Liver (tissue), 9 donors: ENCODE data around the gene PPM1K. TPM values are rescaled to one million over a fixed set of nuclear protein-coding genes. Genes with fewer than 3 reads are reported as not detected.

Experiments used
- DNase-seq: peaks from one replicate; pipeline ENCODE4 v3.0.0-alpha.2; 2017; ENCODE audit warnings: low spot score
- H3K27ac ChIP-seq, 2 donors: one replicate each; pipeline ENCODE4 v1.7.0; 2013; ENCODE audit warnings: inconsistent platforms in 2 of 2, low read length in 2 of 2, control low read depth in 1 of 2, low read depth in 1 of 2, mild to moderate bottlenecking in 1 of 2
- H3K27me3 ChIP-seq, 4 donors: one replicate each; pipeline versions ENCODE4 v1.6.1 to v1.7.0; 2013; ENCODE audit warnings: low read length in 3 of 4, inconsistent platforms in 1 of 4, mild to moderate bottlenecking in 1 of 4, moderate library complexity in 1 of 4; ENCODE audit not compliant: control insufficient read depth in 4 of 4, insufficient read depth in 4 of 4
- H3K36me3 ChIP-seq, 4 donors: one replicate each; pipeline versions ENCODE4 v1.6.1 to v1.7.0; 2013; ENCODE audit warnings: low read length in 3 of 4, mild to moderate bottlenecking in 3 of 4, low read depth in 1 of 4, moderate library complexity in 1 of 4; ENCODE audit not compliant: control insufficient read depth in 4 of 4, insufficient read depth in 3 of 4
- H3K4me1 ChIP-seq, 4 donors: one replicate each; pipeline versions ENCODE4 v1.6.1 to v1.7.0; 2013; ENCODE audit warnings: low read length in 3 of 4, mild to moderate bottlenecking in 3 of 4, moderate library complexity in 1 of 4; ENCODE audit not compliant: control insufficient read depth in 4 of 4, insufficient read depth in 4 of 4
- H3K4me3 ChIP-seq, 3 donors: one replicate each; pipeline versions ENCODE4 v1.6.1 to v1.7.0; 2013; ENCODE audit warnings: low read length in 3 of 3, control low read depth in 1 of 3, low read depth in 1 of 3, mild to moderate bottlenecking in 1 of 3
- H3K9ac ChIP-seq, 2 donors: one replicate each; pipeline ENCODE4 v1.7.0; 2013; ENCODE audit warnings: low read length in 2 of 2, mild to moderate bottlenecking in 2 of 2, moderate library complexity in 2 of 2, control low read depth in 1 of 2, low read depth in 1 of 2
- H3K9me3 ChIP-seq, 4 donors: one replicate each; pipeline versions ENCODE4 v1.6.1 to v1.7.0; 2013; ENCODE audit warnings: low read length in 3 of 4; ENCODE audit not compliant: control insufficient read depth in 4 of 4
- CTCF ChIP-seq: fragments of 150-350 bp; IDR thresholded peaks from 2 replicates; pipeline ENCODE4 v1.5.1; 2017; ENCODE audit warnings: improper control_type of control experiment, low read depth, low read length; ENCODE audit not compliant: missing input control
- EGR1 ChIP-seq, 2 donors: IDR thresholded peaks; 2 replicates each; pipeline ENCODE4 v1.6.1; 2016 to 2018; ENCODE audit warnings: antibody characterized with exemption in 2 of 2, low read depth in 2 of 2
- FOXA2 ChIP-seq: IDR thresholded peaks from 2 replicates; pipeline ENCODE4 v1.6.1; 2016; ENCODE audit warnings: antibody characterized with exemption
- GABPA ChIP-seq, 2 donors: IDR thresholded peaks in 1 of 2; conservative IDR thresholded peaks in 1 of 2; 2 replicates each; pipeline ENCODE4 v1.6.1; 2016; ENCODE audit warnings: antibody characterized with exemption in 2 of 2, mild to moderate bottlenecking in 1 of 2, moderate library complexity in 1 of 2
- HNF4G ChIP-seq: IDR thresholded peaks from 2 replicates; pipeline ENCODE4 v1.6.1; 2016; ENCODE audit warnings: antibody characterized with exemption
- JUND ChIP-seq, 2 donors: IDR thresholded peaks; 2 replicates each; pipeline ENCODE4 v1.6.1; 2016; ENCODE audit warnings: antibody characterized with exemption in 2 of 2
- MAX ChIP-seq: IDR thresholded peaks from 2 replicates; pipeline ENCODE4 v1.6.1; 2016; ENCODE audit warnings: antibody characterized with exemption
- NR2F2 ChIP-seq: IDR thresholded peaks from 2 replicates; pipeline ENCODE4 v1.6.1; 2016; ENCODE audit warnings: antibody characterized with exemption
- RAD21 ChIP-seq, 2 donors: IDR thresholded peaks; 2 replicates each; pipeline ENCODE4 v1.6.1; 2016; ENCODE audit warnings: antibody characterized with exemption in 2 of 2, mild to moderate bottlenecking in 2 of 2
- REST ChIP-seq: IDR thresholded peaks from 2 replicates; pipeline ENCODE4 v1.6.1; 2016; ENCODE audit warnings: antibody characterized with exemption, mild to moderate bottlenecking
- RXRA ChIP-seq, 2 donors: IDR thresholded peaks; 2 replicates each; pipeline ENCODE4 v1.6.1; 2017 to 2018; ENCODE audit warnings: antibody characterized with exemption in 2 of 2, mild to moderate bottlenecking in 1 of 2
- TAF1 ChIP-seq: conservative IDR thresholded peaks from 2 replicates; pipeline ENCODE4 v1.6.1; 2016; ENCODE audit warnings: antibody characterized with exemption, mild to moderate bottlenecking
- YY1 ChIP-seq: IDR thresholded peaks from 2 replicates; pipeline ENCODE4 v1.6.1; 2016; ENCODE audit warnings: antibody characterized with exemption, mild to moderate bottlenecking
- ZBTB33 ChIP-seq: IDR thresholded peaks from 2 replicates; pipeline ENCODE4 v1.6.1; 2016; ENCODE audit warnings: antibody characterized with exemption
- WGBS: extraction: QIAGEN DNeasy Blood & Tissue Kit; methylation state at CpG from one replicate; pipeline ENCODE4 v1.1.7; 2013; 5-methylcytosine and 5-hydroxymethylcytosine counted together
- polyA plus RNA-seq, 2 donors: library from polyadenylated mRNA; stranded (reverse) in 1 of 2; unstranded in 1 of 2; fragments of 200-250 nt in 1 of 2; fragments of >200 nt in 1 of 2; fragmentation: Nextera tagmentation in 1 of 2; extraction: Ambion mirVana in 1 of 2; gene quantifications; one replicate each; pipeline versions ENCODE4 v1.2.1 to v1.2.3, GENCODE V29; 2013 to 2015
- total RNA-seq, 2 donors: library from RNA; depleted of rRNA; stranded (reverse); fragments of >200 nt; gene quantifications; one replicate each; pipeline ENCODE4 v1.2.3, GENCODE V29; 2014
- donor health status: healthy.
- donor health status: healthy.
- donor health status: healthy.
- donor health status: healthy.
- donor health status: healthy.

PPM1K gene
- total and polyA plus RNA-seq, 4 donors = 1.3 to 12.7 (median 6.7) TPM

- Histone ChIP-seq H3K36me3 (no peaks in the 10 kb centered on the region), H3K9me3 (no peaks in the 10 kb centered on the region), H3K27me3 (no peaks in the 10 kb centered on the region), H3K9ac (no peak overlapping the region), H3K4me3 (no peak overlapping the region), H3K27ac (no peak overlapping the region), H3K4me1 (no peaks in the 10 kb centered on the region)
- DNase-seq = no peak
- no peak for TF ChIP-seq EGR1 (IDR thresholded peaks at IDR 0.05; ENCODE audit: low read depth in 2 of 2)
- no peak for TF ChIP-seq TAF1
- no peak for TF ChIP-seq CTCF
- no peak for TF ChIP-seq REST
- WGBS = 74% methylated on average over 1 of the region's 1 CpG
Measured at GRCh38 chr4:88230461-88230891, 53.9 kb downstream of the PPM1K start.

- H3K4me3 ChIP-seq = no peak overlapping the region
- 95% methylated on average over 2 of the region's 2 CpGs for WGBS
- H3K9me3 ChIP-seq = no peaks in the 10 kb centered on the region
- H3K27ac ChIP-seq = no peak overlapping the region
- no peak overlapping the region for H3K9ac ChIP-seq
- no peak for TF ChIP-seq RXRA (IDR thresholded peaks at IDR 0.05)
- no peak for DNase-seq
- H3K4me1 ChIP-seq = no peaks in the 10 kb centered on the region
- H3K36me3 ChIP-seq = no peaks in the 10 kb centered on the region
- no peaks in the 10 kb centered on the region for H3K27me3 ChIP-seq
Measured at GRCh38 chr4:88227734-88228133, 56.6 kb downstream of the PPM1K start.

DNA sequence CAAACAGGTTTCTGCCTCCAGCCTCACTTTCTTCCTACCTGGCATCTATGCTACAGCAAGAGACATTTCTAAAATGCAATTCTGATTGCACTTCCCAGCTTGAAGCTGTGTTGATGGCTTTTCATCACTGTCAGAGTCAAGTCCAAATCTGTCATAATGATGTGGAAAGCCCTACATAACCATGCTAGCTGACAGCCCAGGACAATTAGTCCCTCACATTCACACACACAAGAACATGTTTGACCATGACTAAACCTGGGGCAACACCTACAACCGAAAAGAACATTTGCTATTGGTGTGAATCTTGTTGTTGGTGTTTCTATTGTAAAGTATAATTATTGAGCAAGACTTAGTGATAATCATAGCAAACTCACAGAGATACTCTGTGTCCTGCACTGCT is 58.2 kb downstream of the PPM1K start:
- 95% methylated on average over 1 of the region's 1 CpG for WGBS
- H3K4me1 ChIP-seq = no peaks in the 10 kb centered on the region
- H3K27ac ChIP-seq = no peak overlapping the region
- H3K36me3 ChIP-seq = no peaks in the 10 kb centered on the region
- no peak for DNase-seq
- H3K4me3 ChIP-seq = no peak overlapping the region
- H3K27me3 ChIP-seq = no peaks in the 10 kb centered on the region
- H3K9ac ChIP-seq = no peak overlapping the region
- no peaks in the 10 kb centered on the region for H3K9me3 ChIP-seq
- TF ChIP-seq REST (no peak), RXRA (IDR thresholded peaks at IDR 0.05) (no peak), FOXA2 (no peak), RAD21 (IDR thresholded peaks at IDR 0.05) (no peak), NR2F2 (no peak), ZBTB33 (no peak), GABPA (IDR thresholded peaks at IDR 0.05 in 1 of 2, conservative IDR thresholded peaks at IDR 0.05 in 1 of 2) (no peak), JUND (IDR thresholded peaks at IDR 0.05) (no peak), TAF1 (no peak), HNF4G (no peak), YY1 (no peak), EGR1 (IDR thresholded peaks at IDR 0.05; ENCODE audit: low read depth in 2 of 2) (no peak), MAX (no peak), CTCF (no peak)
